HG03097 (cell line): ENCODE results near the gene STRBP.
"Not testable (repeated sequence)": the region's sequence is repeated elsewhere in the genome, so short reads cannot be mapped to it uniquely, and the experiment has no call there.

Experiments
- ATAC-seq: cut with Tn5 transposase; IDR thresholded peaks from one replicate; pipeline ENCODE4 v1.9.1; 2021; ENCODE audit not compliant: unreplicated experiment, low FRiP score

The STRBP gene

DNA sequence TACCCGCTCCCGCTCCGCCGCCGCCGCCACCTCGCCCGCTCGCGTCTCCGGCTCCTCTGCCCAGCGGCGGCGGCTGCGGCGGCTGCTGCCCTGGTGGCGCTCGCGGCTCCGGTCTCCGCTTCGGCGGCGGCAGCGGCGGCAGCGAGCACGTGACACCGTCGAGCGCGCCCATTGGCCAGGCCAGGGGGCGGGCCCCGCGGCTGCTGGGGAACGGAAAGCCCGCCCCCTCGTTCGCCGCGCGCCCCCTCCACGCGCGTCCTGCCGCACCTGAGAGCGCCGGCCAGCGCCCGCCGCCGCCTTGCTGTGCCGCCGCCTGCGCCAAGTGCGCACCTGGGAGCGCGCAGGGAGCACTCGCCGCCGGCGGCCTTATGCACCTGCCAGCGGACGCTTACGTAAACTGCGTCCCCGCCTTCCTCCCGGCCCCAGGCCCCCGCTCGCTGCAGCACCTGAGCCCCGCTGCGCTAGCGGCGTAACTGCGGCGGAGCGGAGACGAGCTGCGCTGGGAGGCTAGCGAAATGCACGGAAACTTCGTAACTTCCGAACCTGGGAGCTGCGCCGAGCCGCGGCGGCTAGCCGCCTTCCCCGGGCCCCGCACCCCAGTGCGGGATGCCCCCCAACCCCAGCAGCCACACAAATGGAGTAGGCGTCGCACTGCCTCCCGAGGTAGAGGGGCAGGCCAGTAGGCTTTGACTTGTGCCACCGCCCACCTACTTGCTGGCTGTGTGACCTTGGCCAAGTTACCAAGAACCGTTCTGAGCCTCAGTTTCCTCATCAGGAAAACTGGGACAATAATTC is at the start of gene STRBP:
Gene STRBP, minus strand, starts transcription at position 122 of the 795 bp plus-strand sequence. CDS start 84,452 bp downstream, outside the sequence.
- ATAC-seq = peak; percentile 88

DNA sequence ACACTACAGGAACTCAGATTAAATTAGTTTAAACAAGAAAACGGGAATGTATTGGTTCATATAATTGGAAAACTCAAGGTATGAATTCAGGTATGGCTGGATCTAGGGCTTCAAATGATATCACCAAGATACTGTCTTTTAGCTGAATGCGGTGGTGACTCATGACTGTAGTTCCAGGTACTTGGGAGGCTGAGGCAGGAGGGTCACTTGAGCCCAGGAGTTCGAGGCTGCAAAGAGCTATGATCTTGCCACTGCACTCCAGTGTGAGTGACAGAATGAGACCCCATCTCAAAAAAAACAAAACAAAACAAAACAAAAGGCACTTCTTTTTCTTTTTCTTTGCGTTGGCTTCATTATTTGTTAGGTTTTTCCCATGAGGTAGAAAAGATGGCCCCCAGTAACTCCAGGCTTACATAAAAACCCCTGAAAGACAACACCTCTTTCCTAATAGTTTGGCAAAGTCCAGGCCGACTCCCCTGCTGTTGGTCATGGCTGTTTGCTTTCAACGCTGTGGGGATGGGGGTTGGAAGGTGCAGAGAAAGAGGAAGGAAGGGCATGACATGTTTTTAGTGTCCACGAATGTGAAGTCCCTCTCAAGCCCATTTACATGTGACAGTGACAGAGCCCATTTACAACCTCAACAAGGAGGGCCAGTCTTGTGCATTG is 47.8 kb upstream of the STRBP start:
- no peak for ATAC-seq

- no peak for ATAC-seq
Observed at GRCh38 chr9:123315635-123316034, 47.2 kb upstream of the STRBP start.

DNA sequence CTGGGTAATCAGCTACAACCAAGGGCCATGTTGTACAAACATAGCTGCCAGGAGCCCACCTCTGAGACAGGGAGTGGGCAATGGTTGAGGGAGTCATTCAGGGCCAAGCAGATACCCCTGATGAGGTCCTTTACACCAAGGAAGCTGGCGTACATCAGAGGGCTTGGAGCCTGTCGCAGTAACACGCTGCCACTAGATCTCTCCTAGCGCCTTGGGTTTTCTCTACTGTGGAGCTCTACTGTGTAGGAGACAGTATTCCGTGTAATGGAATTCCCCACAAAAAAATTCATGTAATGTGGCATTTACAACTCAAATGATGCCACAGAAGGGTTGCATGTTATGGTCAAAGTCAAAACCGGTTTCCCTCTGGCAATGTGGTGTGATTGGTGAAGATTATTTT is 46.2 kb upstream of the STRBP start:
- no peak for ATAC-seq

DNA sequence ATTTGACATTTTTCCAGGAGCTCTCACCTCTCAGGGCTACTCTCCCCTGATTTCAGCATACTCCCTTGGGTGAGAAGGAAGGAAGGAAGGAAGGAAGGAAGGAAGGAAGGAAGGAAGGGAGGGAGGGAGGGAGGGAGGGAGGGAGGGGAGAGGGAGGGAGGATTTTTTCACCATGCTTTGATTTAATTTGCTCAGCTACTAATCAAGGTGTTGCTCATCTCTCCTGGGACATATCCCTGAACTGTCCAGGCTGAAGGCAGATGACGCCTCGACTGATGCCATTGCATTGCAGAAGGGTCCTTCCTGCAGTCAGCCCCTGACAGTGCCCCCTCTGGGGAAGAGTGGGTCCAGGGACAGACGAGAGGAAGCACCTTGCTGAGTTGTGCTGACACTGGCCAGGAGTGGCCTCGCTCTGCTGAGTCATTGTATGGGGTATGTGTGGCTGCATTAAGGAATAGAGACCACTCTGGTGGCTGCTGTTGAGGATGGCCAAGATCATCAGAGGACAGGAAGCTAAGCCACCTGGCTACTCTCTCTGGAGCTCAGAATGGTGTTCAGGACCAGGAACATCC is 44.0 kb upstream of the STRBP start:
- no peak for ATAC-seq

- ATAC-seq = no peak
Observed at GRCh38 chr9:123311250-123311752, 42.9 kb upstream of the STRBP start.

DNA sequence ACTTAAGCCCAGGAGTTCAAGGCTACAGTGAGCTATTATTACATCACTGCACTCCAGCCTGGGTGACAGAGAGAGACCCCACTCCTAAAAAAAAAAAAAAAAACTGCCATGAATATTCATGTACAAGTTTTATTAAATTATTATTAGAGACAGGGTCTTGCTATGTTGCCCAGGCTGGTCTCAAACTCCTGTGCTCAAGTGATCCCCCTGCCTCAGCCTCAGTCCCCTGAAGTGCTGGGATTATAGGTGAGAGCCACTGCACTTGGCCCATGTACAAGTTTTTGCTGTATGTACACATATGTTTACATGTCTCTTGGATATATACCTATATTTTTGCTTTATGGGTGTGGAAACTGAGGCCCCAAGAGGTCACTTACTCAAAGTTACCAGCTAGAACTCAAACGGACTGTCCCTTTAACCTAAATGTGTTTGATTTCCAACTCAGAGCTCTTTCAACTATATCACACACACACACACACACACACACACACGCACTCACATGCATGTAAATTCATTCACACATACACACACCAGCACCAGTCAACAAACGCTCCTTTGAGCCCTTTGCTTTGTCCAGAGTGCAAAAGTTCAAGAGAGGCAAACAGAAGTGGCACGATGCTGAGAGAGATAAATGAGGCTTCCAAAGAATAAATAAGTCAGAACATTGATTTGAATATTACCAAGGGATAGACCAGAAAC is 42.3 kb upstream of the STRBP start:
- ATAC-seq = no peak

GRCh38 chr9:123309611-123310010 is 41.2 kb upstream of the STRBP start:
- no peak for ATAC-seq

GRCh38 chr9:123305879-123306278 is 37.5 kb upstream of the STRBP start:
- no peak for ATAC-seq

GRCh38 chr9:123304340-123304691 is 35.9 kb upstream of the STRBP start:
- no peak for ATAC-seq

DNA sequence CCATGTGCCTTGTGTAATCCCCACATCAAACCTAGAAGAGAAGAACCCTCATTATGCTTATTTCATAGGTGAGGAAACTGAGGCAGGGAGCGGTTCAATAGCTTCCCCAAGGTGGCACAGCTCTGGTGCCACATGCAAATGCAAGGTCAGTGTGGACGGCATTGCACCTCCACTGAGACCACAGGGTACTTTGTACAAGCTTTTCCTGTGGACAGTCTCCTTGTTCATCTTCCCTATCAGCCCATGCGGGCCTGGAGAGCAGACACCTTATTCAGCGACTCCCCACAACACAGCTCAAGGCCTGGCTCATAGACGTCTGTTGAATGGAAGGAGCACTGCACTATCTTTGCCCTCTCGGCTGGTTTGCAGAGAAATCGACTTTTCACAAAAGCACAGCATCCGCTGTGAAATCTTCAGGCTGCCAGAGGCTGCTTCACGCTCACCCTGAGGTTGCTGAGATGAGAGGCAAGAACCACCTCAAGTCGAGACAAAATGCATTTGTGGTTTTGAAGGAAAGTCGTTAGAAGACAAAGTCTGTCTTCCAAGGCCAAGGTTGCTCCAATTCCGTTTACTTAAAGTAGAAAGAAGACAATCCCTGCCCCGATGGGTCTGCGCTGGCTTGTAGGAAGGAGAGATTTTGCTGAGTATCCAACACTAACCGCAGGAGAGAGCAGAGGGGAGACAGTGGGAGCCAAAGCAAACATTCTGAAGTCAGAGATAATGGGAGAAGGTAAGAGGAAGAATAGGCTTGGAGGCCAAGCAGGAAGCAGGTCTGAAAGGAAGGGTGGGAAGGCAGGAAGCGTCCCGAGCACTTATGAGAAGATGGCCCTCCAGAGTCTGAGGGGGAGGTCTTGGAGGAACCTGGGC is 34.2 kb upstream of the STRBP start:
- no peak for ATAC-seq

DNA sequence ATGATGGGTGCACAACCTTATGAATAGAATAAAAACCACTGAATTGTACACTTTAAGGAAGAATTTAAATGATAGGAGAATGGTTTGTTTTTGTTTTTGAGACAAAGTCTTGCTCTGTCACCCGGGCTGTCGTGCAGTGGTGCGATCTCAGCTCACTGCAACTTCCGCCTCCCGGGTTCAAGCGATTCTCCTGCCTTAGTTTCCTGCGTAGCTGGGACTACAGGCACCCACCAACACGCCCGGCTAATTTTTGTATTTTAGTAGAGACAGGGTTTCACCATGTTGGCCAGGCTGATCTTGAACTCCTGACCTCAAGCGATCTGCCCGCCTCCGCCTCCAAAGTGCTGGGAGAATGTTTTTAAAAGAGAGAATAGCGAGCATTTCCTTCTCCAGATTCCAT is 33.5 kb upstream of the STRBP start:
- ATAC-seq = not testable (repeated sequence)

DNA sequence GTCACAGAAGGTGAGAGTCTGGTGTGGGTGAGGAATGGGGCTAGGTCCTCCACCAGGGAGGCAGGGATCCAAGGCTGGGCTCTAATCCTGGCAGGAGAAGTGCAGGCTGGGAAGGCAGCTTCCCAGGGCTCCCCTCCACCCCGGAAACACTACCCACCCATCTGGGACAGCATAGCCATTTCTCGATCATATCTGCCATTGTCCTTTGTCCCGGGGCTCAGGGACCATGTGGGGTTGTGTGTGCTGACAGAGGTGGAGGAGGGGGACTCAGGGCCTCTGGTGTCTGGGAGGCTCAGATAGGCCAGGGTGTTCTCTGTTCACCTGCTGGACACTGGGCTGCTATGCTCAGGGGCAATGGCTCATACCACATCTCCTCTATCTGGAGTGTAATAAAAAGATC is 32.2 kb upstream of the STRBP start:
- ATAC-seq = no peak

DNA sequence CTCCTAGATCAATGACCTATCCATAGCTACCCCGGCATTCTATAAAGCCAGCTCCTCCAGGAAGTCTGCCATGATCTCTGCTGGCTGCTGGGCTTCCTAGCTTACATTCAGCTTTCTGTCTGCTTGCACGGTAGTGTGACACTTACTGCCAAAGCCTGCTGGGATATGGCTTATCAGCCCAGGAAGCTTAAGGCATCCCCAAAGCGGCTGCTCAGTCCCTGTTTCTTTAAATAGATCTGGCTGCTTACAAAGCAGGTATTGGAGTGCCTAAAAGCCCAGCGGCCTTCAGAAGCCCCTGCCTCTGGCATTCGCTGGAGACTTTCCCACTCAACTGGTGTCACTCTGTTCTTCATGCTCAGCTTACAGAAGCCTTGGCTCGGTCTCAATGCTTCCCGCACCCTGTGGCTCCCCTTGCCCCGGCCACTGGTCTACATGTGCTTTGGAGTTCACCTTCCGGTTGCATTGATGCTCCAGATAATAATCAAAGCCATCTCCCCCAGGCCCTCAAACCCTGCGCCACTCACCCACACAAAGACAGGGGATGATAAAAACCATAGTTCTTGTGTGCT is 31.3 kb upstream of the STRBP start:
- ATAC-seq = no peak

DNA sequence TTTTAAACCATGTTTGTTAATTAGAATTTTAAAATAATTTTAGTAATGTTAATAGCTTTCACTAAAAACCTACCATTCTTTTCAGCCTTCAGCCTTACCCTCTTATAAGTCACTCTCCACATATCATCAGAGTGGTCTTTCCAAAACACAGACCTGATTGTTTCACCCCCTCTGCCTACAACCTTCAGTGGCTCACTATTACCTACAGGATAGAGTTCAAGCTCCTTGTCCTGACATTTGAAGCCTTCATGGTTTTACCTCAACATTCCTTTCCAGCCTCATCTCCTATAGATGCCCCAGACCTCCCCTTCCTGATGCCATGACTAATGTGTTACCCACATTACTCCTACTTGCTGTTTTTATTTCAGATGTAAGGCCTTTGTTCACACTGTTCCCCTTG is 27.8 kb upstream of the STRBP start:
- ATAC-seq = no peak

- ATAC-seq = no peak
Observed at GRCh38 chr9:123291736-123292135, 23.4 kb upstream of the STRBP start.

GRCh38 chr9:123290764-123291163 is 22.4 kb upstream of the STRBP start:
- ATAC-seq = no peak

GRCh38 chr9:123287639-123288038 is 19.3 kb upstream of the STRBP start:
- no peak for ATAC-seq

DNA sequence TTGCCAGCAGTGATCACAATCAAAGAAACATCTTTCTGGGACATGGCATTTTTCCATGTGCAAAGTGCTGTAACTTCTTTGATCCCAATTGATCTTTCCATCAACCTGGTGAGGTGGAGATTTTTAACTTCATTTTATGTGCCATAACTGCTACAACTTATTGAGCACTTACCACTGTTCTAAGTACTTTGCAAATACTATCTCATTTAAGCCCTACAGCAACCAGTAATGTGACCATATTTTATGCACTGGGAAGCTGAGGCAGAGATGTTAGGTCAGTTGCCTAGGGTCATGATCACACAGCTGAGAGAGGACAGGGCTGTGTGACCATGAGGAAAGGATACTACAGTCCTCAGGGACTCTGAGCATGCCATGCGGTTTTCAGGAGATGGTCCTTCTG is 17.9 kb upstream of the STRBP start:
- ATAC-seq = no peak

GRCh38 chr9:123284656-123285055 is 16.3 kb upstream of the STRBP start:
- no peak for ATAC-seq
